NCI-H1105 treated with DMSO at 0.1 percent for 48 hours (cell line): ENCODE results near the gene SLAMF9.

Experiments
- DNase-seq: peaks from one replicate; lab custom pipeline; 2025; lab: John Stamatoyannopoulos, UW

SLAMF9 gene

DNA sequence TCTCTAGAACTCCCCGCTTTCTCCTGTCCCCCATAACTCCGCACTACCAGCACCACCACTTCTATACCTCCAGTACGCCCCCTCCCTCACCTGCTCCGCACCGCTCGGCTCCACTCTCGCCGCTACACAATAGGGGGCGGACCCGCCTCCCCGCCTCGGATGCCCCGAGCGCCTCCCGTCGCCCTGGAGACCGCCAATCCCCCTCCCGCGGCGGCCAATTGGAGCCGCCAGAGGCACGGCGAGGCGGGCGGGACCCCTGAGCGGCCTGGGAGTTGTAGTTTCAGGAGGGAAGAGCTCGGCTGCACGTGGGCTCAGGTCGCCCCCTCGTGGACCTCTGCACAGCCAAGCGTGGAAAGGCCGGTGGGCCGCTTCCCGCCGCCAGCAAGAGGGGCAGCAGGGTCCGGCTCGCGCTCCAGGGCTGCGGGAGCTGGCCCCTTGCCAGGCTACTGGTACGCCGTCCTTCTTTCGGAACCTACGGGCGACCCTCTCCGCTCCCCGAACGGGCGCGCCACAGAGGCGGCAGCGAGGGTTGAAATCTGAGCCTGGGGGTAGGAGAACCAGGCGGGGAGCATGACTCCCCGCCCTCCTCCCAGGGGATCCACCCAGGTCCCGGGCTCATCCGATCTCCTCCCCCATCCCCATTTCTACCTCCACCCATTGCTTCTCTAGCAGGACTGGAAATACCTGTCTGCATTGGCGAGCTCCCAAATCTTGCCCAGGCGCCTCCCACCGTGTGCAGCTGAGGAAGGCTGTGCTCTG lies 8.4 kb downstream of the SLAMF9 start, which contains the start of gene IGSF9:
IGSF9 (minus strand) TSS at position 131 of the 759 bp plus-strand sequence. CDS start 2,159 bp downstream, outside the sequence.
- peak; percentile 97 for DNase-seq

- peak; percentile 77 for DNase-seq
Measured at GRCh38 chr1:159944623-159945455, 9.2 kb downstream of the SLAMF9 start.

GRCh38 chr1:159943908-159944622 lies 10.0 kb downstream of the SLAMF9 start:
- peak; percentile 95 for DNase-seq

DNA sequence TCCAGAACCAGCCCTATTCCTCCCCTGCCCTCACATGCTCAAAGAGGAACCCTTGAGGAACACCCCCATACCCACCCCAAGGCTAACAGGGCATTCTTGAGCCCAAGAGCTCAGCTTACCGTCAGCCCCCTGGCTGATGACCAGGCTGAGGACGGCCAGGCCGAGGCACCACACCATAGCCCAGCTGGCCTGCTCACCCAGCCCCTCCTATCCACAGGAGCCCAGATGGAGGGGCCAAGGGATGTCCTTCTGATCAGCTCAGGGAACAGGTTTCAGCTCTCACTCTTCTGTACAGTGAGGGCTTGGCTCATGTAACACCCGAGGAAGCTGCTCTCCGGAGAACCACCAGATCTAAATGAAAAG lies 10.8 kb downstream of the SLAMF9 start:
- no peak for DNase-seq

- DNase-seq = peak; percentile 19
Measured at GRCh38 chr1:159942632-159943277, 11.3 kb downstream of the SLAMF9 start.

GRCh38 chr1:159941591-159942560 lies 12.2 kb downstream of the SLAMF9 start:
- DNase-seq = peak; percentile 98

- peak; percentile 40 for DNase-seq
Measured at GRCh38 chr1:159941141-159941540, 12.9 kb downstream of the SLAMF9 start.

DNA sequence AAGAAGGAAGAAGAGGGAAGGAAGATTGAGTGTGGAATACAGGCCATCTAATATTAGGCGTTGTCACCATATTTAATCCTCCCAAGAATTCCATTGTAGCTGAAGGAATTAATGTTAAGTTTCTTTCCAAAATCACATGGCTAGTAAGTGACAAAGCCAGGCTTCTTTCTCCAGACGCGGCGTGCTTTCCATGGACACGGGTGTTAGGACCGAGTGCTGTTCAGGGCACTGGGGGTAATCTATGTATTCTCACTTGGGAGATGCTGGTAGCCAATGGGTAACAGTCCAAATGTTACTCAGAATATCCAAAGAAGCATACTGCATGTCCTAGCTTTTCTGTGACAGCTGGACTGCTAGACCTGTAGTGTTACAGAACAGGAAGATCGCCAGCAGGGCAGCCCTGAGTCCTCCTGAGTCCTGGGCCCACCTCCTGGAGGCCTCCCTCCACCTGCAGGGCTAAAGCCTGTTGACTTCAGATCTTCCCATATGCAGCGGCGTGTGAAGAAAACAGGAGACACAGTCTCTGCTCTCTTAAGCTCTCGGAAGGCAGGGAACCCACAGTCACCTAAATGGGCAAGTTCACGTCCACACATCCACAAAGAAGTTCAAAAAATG lies 13.9 kb downstream of the SLAMF9 start:
- no peak for DNase-seq

DNA sequence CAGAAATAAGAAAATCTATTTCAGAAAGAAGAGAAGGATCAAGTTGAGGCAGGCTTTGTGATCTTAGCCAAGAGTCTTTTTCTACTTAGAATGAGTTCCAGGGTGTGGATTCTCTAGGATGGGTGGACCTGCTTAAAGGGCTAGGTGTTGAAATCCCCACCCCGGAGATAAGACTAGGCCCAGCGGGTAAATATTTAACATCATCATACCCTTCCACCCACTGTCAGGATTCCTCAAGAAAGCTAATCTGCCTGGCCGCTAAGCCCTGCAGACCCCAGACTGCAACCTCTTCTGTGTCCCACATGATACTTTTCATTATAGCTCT lies 14.4 kb downstream of the SLAMF9 start:
- no peak for DNase-seq

- no peak for DNase-seq
Measured at GRCh38 chr1:159938905-159939677, 14.9 kb downstream of the SLAMF9 start.

- no peak for DNase-seq
Measured at GRCh38 chr1:159938211-159938852, 15.7 kb downstream of the SLAMF9 start.

GRCh38 chr1:159937054-159937750 lies 16.8 kb downstream of the SLAMF9 start:
- peak; percentile 8 for DNase-seq

DNA sequence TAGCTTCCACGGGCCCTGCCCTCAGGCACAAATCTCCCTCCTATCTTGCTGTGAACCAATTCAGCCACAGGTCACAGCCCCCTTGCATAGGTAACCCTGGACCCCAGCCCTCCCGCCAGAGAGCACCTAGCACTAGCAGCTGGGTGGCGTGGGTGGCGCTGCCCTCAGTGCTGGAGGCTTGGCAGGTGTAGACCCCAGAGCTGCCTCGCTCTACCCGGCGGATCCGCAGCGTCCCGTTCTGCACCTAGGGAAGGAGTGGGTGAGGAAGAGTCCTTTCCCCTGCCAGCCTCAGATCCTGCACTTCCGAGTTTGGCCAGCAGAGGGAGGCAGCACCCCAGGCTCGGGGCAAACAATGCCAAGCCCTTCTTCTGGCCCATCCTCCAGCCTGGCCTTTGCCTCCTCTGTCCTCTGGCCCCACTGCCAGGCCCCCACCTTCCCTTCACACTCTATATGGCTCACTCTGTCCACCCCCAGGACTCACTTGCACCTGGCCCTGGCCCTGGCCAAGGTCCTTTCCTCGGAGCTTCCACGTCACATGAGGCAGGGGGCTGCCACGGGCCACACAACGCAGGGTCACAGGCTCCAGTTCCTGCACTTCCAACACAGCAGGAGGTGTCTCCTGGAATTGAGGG lies 17.6 kb downstream of the SLAMF9 start:
- peak; percentile 24 for DNase-seq

DNA sequence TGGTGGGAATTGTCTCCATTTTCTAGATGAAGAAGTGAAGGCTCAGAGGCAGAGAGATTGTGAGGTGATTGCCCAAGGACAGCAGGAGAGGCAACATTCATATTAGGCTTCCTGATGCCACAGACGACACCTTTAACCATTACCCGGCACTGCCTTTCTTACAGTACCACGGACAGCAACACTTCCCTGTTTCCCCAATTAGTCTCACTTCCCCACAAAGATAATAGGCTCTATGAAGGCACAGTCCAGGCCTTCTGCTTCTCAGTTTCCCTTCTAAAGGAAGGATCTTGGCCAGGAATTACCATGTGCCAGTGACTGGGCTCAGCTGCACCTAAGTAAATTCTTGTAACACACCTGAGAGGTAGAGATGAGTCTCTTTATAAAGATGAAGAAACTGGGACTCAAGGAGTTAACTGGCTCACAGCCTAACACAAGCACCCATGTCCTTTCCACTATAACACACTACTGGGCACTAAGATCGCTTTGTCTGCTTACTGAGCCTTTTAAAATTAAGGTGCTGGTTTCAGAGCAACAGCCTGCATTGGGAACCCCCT lies 18.2 kb downstream of the SLAMF9 start:
- DNase-seq = no peak

DNA sequence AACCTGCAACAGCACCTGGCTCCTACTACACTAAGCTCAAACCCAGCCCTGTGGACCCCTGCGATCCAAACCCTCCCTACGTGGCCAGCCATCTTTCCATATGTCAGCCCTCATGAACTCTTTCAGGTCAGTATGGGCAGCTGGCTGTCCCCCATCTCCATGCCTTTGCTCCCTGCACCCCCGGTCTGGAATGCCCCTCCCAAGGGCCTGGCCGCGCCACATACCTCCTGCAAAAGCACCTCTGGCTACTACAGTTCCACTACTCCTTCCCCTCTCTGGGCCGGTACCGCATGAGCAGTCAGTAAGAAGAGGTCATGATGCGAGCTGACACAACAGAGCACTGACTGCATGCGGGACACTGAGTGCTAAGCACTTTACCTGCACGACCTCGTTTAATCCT lies 18.7 kb downstream of the SLAMF9 start:
- no peak for DNase-seq

DNA sequence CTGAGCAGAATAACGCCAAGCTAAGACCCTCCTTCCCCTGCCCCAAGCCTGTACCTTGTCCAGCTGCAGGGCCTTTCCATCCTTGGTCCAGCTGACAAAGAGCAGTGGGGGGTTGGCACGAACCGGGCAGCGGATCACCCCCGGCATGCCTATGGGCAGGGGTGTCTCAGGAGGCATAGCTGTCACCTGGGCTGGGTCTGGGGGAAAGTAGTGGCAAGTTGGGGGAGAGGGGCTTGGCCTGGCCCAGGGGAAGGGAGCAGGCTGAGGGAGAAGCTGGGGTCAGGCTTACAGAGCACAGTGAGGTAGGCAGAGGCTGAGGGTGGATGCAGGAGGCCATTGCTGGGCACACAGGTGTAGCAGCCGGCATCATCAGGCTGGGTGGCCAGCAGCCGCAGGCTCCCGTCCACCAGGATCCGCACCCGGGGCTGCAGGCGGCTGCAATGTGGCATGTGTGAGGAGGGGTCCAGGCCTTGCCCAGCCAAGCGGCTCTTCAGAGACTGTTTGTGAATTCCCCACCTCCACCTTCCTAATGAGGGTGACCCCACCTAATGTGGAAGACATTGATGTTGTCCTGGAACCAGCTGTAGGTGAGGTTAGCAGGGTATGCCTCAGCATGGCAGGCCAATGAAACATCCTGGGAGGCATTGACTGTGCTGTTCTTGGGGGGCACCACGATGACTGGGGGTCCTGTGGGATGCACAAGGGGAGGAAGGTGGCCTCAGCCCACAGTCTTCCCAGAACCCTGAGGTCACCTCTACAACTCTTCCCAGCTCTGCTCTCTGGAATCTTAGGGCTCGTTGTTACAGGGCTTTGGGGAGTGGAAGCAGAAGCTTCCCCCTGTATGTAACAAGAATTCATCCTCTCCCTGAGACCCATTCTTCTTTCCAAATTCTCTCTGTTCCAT lies 19.6 kb downstream of the SLAMF9 start:
- no peak for DNase-seq

DNA sequence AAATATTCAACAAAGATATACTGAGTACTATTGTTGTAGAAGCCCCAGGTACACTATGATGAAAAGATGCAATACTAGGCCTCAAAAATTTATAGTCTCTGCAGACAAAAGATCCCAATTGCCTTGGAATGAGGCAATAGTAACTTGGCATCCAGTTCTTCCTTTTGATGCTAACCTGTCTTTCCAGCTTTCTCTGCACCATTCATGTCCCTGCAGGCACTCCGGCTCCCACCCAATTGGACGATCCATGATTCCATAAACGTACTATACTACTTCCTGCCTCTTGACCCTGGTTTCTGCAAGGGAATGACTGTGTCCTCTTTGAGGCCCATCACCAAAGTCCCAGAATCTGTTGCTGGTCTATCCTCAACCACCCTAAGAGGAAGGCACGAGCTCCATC lies 20.7 kb downstream of the SLAMF9 start:
- DNase-seq = no peak
